HUES48 (cell line): ENCODE results near the gene ICAM2.
"Not testable (repeated sequence)": the region's sequence is repeated elsewhere in the genome, so short reads cannot be mapped to it uniquely, and the experiment has no call there.

Experiments
- H3K27ac ChIP-seq: one replicate; pipeline ENCODE4 v1.7.0; 2013; ENCODE audit warnings: low read depth, low read length, inconsistent platforms
- H3K27me3 ChIP-seq: 2 replicates; pipeline ENCODE4 v1.6.1; 2013; ENCODE audit warnings: mild to moderate bottlenecking, low read length; ENCODE audit not compliant: control insufficient read depth, insufficient read depth
- H3K36me3 ChIP-seq: 2 replicates; pipeline ENCODE4 v1.6.1; 2013; ENCODE audit warnings: low read length; ENCODE audit not compliant: control insufficient read depth, insufficient read depth
- H3K4me1 ChIP-seq: 2 replicates; pipeline ENCODE4 v1.6.1; 2013; ENCODE audit warnings: mild to moderate bottlenecking, low read length; ENCODE audit not compliant: control insufficient read depth, insufficient read depth
- H3K4me3 ChIP-seq: 2 replicates; pipeline ENCODE4 v1.5.1; 2013; ENCODE audit warnings: mild to moderate bottlenecking, low read depth, low read length
- H3K9ac ChIP-seq: 2 replicates; pipeline ENCODE4 v1.6.1; 2013; ENCODE audit warnings: mild to moderate bottlenecking, low read depth, low read length, moderate library complexity
- H3K9me3 ChIP-seq: 2 replicates; pipeline ENCODE4 v1.6.1; 2013; ENCODE audit warnings: low read length; ENCODE audit not compliant: control insufficient read depth, insufficient read depth

The ICAM2 gene

DNA sequence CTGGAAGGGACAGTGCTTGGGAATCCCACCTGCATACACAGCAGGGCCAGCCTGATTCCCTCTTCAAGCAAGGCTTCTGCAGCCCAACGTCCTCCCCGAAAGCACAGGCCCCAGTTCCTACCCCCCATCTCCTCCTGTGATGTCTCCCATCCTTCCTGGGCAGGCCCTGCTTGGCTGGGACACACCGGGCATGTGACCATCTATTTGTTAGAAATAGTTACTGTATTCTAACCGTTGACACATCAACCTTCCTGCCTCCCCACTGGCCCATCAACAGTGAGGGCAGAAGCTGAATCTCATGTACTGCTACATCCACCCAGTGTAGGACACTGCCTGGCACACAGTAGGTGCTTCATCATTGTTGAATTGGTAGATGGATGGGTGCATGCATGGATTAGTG, 11.6 kb downstream of the ICAM2 start:
- Histone ChIP-seq H3K36me3 (no peaks in the 10 kb centered on the region), H3K9me3 (no peaks in the 10 kb centered on the region), H3K9ac (no peak overlapping the region), H3K27me3 (no peaks in the 10 kb centered on the region), H3K4me3 (no peak overlapping the region), H3K27ac (no peak overlapping the region), H3K4me1 (no peaks in the 10 kb centered on the region)

DNA sequence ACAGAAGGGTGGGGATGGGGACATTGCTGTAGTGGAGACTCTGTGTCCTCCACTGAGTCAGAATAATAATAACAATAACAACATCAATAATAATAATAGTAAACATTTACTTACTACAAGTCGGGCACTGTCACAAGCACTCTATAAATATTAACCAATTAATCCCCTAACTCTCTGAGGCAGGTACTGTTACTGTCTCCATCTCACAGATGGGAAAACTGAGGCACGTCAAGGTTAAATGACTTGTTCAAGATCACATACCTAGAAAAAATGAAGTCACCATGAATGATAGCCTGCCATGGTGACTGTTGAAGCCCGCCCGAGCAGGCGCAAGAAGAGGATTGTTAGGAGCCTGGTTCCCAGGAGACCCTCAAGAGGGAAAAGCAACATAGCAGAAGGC, 12.1 kb downstream of the ICAM2 start:
- no peak overlapping the region for H3K27ac ChIP-seq
- no peaks in the 10 kb centered on the region for H3K4me1 ChIP-seq
- H3K27me3 ChIP-seq: no peaks in the 10 kb centered on the region
- H3K4me3 ChIP-seq: no peak overlapping the region
- no peaks in the 10 kb centered on the region for H3K36me3 ChIP-seq
- no peaks in the 10 kb centered on the region for H3K9me3 ChIP-seq
- no peak overlapping the region for H3K9ac ChIP-seq

DNA sequence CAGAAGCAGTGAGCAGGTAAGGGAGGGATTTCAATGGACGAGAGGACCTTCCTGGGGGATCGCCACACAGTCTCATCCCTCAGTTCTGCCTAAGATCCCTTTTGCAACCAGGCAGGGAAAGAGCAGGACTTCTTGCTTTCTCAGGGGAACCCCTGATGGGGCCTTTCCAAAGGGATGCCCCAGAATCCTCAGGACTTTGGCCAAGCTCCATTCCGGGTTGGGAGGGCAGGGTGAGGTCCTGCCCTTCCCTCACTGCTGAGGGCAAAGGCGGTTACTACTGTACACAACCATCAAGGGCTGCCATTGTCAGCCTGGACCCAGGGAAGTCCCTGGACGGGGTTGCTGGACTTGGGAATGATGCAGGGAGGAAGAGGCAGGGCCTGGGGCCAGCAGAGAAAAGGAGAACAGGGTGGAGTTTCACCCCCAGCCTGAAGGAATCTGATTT, 12.6 kb downstream of the ICAM2 start:
- H3K27me3 ChIP-seq: no peaks in the 10 kb centered on the region
- H3K9ac ChIP-seq: no peak overlapping the region
- H3K4me3 ChIP-seq: no peak overlapping the region
- H3K36me3 ChIP-seq: no peaks in the 10 kb centered on the region
- H3K9me3 ChIP-seq: no peaks in the 10 kb centered on the region
- no peak overlapping the region for H3K27ac ChIP-seq
- H3K4me1 ChIP-seq: no peaks in the 10 kb centered on the region

DNA sequence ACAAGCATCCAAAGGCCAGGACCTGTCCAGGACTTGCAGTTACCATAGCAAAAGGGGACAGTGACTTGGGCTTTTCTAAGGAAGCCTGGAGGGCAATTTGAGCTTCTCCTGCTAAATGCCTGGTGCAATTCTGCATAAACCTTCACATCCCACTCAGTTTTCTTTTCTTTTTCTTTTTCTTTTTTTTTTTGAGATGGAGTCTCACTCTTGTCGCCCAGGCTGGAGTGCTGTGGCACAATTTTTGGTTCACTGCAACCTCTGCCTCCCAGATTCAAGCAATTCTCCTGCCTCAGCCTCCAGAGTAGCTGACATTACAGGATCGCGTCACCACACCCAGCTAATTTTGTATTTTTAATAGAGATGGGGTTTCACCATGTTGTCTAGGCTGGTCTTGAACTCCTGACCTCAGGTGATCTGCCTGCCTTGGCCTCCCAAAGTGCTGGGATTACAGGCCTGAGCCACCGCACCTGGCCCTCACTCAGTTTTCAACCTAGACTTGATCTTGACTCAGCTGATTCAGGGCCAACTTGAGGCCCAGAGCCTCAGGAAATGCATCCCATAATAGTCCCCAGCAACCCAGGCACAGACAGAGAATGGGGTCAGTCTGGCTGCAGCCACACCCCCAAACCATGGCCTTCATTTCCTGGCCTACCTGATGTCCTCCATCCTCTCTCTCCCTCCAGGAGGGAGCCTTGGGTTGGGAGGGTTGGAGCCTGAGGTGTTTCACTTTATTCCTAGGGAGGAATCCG, 13.2 kb downstream of the ICAM2 start:
- H3K27me3 ChIP-seq, H3K9me3 ChIP-seq, H3K36me3 ChIP-seq, H3K4me1 ChIP-seq, H3K27ac ChIP-seq, H3K4me3 ChIP-seq, H3K9ac ChIP-seq: not testable (repeated sequence)

DNA sequence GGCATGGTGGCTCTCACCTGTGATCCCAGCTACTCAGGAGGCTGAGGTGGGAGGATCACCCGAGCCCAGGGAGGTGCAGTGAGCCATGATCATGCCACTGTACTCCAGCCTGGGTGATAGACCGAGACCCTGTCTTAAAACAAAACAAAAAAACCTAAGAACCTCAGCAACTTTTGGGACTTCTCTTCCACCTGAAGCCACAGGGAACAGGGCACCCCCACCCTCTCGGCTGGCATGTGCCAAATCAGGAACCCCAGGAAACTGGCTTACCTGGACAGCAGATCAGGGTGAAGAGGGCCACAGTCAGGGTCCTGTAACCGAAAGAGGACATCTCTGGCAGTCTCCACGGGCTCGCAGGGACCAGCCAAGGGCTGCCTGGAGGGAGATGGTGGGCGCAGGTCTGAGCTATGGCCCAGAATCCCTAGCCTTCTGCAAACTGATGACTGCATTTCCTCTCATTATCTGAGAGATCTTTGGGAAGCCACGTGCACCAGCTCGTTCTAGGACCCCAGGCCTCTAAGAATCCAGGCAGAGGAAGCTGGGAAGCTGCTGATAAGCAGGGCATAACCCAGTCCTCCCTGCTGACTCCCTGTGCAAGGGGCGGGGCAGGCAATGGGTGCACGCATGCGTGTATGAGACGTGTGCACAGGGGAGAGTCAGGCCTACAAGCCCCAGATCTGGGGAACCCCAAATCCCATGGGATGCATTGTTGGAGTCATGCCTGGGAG, 13.9 kb downstream of the ICAM2 start:
- no peak overlapping the region for H3K9ac ChIP-seq
- no peak overlapping the region for H3K27ac ChIP-seq
- no peaks in the 10 kb centered on the region for H3K36me3 ChIP-seq
- H3K4me1 ChIP-seq: no peaks in the 10 kb centered on the region
- no peak overlapping the region for H3K4me3 ChIP-seq
- H3K9me3 ChIP-seq: no peaks in the 10 kb centered on the region
- H3K27me3 ChIP-seq: no peaks in the 10 kb centered on the region

DNA sequence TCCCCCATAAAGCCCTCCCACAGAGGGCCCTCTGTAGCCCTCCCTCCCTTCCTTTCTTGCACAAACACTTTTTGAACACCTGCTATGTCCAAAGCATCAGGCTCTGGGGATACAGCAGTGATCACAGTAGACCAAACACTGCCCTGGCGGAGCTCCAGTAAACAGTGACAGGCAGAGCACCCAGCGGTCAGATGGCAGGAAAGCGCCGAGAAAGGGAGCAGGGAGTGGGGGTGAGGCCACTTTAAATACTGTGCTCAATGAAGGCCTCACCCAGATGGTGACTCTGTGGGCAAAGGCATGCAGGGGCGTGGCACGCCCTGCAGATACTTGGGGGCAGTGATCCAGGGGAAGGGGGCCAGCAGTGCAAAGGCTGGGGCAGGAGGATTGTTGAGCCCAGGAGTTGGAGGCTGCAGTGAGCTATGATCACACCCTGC, 14.7 kb downstream of the ICAM2 start:
- Histone ChIP-seq H3K27me3 (no peaks in the 10 kb centered on the region), H3K27ac (no peak overlapping the region), H3K9ac (no peak overlapping the region), H3K9me3 (no peaks in the 10 kb centered on the region), H3K4me3 (no peak overlapping the region), H3K36me3 (no peaks in the 10 kb centered on the region), H3K4me1 (no peaks in the 10 kb centered on the region)

DNA sequence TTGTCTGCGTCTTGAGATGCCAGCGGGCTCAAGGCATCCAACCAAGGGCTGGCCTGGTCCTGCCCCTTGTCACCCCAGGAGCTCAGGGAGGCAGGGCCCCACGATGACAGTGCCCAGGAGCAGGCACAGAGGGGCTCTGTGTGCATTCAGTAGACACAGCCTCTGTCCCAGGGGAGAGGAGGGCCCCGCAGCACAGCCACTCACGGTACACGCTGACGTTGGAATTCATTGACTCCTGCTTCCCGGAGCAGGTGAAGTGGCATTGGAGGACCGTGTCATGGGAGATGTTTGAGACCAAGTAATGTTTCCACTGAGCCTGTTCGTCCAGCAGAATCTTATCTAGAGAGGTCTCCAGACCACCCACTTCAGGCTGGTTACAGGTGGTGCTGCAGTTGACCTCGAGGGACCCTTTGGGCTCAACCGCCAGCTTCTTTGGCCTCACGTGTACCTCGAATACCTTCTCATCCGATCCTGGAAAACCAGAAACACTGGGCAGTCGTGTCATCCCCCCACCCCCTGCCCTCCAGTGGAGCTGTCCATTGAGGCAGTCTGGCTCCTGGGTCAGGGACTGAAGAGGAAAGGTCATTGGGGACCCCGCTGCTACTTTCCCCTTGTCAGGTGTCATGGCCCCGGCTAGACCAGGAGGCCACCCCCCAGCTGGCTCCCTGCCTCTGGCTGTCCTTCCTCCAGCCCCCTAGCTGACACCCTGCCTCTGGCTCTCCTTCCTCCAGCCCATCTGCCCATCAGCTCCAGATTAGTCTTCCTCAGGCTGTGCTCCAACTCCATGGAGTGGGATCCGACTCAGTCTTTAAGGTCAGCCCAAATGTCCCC, 15.3 kb downstream of the ICAM2 start:
- no peak overlapping the region for H3K4me3 ChIP-seq
- H3K9ac ChIP-seq: no peak overlapping the region
- no peaks in the 10 kb centered on the region for H3K27me3 ChIP-seq
- no peaks in the 10 kb centered on the region for H3K36me3 ChIP-seq
- H3K9me3 ChIP-seq: no peaks in the 10 kb centered on the region
- no peaks in the 10 kb centered on the region for H3K4me1 ChIP-seq
- H3K27ac ChIP-seq: no peak overlapping the region

DNA sequence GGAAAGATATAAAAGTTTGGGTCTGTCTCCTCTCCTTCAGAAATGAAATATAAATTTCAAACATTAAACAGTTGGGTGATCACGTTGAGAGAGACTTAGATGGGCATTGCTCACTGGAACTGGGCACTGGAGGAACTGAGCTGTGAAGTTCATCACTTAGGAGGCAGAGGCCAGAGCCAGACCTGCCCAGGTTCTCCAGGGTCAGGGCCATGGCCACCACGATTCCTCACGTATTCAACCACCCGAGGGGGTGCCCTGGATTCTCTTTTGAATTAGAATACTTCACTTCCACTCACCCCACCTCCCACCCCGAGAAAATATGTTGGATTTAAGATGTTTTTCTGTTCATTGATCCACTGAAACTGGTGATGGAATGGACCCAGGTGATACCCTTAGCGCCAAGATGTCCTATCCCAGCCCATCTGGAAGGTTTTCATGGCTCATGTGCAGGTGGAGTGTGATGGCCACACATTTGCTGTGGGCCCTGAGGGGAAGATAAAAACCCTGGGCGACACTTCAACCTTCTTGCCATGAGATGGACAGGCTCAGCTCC, 16.1 kb downstream of the ICAM2 start:
- H3K9me3 ChIP-seq: no peaks in the 10 kb centered on the region
- H3K27me3 ChIP-seq: peaks cover 8% of the 10 kb centered on the region
- H3K36me3 ChIP-seq: no peaks in the 10 kb centered on the region
- no peak overlapping the region for H3K4me3 ChIP-seq
- no peak overlapping the region for H3K27ac ChIP-seq
- no peak overlapping the region for H3K9ac ChIP-seq
- H3K4me1 ChIP-seq: no peaks in the 10 kb centered on the region

DNA sequence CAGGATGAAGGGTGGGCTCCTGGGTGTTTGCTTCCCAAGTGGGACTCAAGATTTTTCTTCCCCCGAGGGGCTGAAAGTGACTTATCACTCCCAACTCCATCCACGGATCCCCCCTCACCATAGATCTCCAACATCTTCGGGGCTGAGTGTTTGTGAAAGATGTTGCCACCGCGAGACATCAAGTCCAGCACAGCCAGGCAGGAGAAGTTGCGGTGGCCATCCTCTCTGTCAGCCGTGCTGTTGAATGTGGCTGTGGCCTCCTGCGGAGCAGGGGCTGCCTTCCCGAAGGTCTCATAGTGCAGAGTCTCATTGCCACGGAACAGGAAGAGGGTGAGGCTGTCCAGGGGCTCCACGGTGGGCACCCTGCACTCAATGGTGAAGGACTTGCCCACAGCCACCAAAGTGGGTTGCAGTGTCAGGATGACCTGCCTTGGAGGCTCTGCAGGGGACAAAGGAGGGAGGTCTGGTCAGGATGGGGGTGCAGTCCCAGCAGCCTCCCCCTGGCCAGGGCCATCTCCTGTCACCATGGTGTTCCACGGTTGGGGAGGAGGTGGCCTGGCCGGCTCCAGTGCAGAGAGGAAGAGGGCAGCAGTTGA, 16.8 kb downstream of the ICAM2 start:
- peaks cover 13% of the 10 kb centered on the region for H3K27me3 ChIP-seq
- no peaks in the 10 kb centered on the region for H3K9me3 ChIP-seq
- H3K4me3 ChIP-seq: no peak overlapping the region
- no peak overlapping the region for H3K9ac ChIP-seq
- no peaks in the 10 kb centered on the region for H3K36me3 ChIP-seq
- H3K4me1 ChIP-seq: no peaks in the 10 kb centered on the region
- H3K27ac ChIP-seq: no peak overlapping the region

DNA sequence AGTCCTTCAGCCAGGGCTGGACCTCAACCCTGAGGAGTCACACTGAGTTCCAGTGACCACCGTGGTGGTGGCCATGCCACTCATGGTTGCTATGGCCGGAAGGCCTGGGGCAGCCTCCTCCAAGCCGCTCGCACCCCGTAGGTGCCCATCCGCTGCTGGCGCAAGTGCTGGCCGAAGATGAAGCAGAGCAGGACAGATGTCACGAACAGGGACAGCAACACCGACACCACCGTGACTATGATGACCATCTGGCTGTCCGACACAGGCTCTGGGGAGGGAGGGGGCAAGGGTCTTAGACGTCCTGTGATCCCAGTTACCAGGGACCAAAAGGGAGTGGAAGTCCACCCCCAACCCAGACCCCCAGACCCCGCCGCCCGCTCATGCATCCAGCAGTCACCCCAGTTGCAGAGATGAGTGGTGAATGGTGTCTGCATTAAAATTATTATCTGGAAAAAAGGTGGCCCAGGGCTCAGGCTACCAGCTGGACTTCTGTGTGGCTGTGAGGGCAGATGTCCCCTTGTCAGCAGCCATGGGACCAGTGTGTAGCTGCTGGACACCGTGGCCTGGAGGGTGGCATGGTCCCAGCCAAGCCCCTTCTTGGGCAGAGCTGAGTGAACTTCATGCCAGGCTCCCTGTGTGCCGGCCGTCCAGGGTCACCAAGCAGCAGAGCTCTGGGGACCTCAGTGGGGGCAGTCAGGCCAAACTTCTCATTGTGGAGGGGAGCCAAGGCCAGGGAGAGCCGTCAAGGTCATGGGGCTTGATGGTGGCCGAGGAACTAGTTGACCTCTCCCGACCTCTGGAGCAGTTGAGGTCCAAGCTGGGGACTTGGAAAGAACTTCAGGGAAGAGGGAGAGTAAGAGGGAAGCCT, 17.5 kb downstream of the ICAM2 start:
- no peak overlapping the region for H3K27ac ChIP-seq
- H3K27me3 ChIP-seq: peaks cover 14% of the 10 kb centered on the region
- no peaks in the 10 kb centered on the region for H3K36me3 ChIP-seq
- no peak overlapping the region for H3K4me3 ChIP-seq
- H3K4me1 ChIP-seq: no peaks in the 10 kb centered on the region
- H3K9me3 ChIP-seq: no peaks in the 10 kb centered on the region
- no peak overlapping the region for H3K9ac ChIP-seq
